GM06990 (cell line): ENCODE measurements around the gene GRPEL2.

Experiments
- DNase-seq: peaks from one replicate; pipeline ENCODE4 v3.0.0-alpha.2; 2011; ENCODE audit not compliant: insufficient read length; ENCODE audit errors: extremely low read depth
- H3K27me3 ChIP-seq: replicated peaks from 2 replicates; pipeline ENCODE4 v1.6.0; 2011; ENCODE audit warnings: low read length; ENCODE audit not compliant: control insufficient read depth, insufficient read depth
- H3K36me3 ChIP-seq: 2 replicates; pipeline ENCODE4 v1.5.1; 2011; ENCODE audit warnings: low read length; ENCODE audit not compliant: control insufficient read depth, insufficient read depth
- H3K4me3 ChIP-seq: replicated peaks from 2 replicates; pipeline ENCODE4 v1.5.1; 2011; ENCODE audit warnings: low read depth, mild to moderate bottlenecking, control low read depth, low read length
- CTCF ChIP-seq: IDR thresholded peaks from 2 replicates; pipeline ENCODE4 v1.5.1; 2011; ENCODE audit warnings: low read length, control low read depth, mild to moderate bottlenecking, inconsistent platforms; ENCODE audit not compliant: insufficient read depth, poor library complexity, severe bottlenecking

GRPEL2 gene

GRCh38 chr5:149314571-149315111 lies 30.7 kb upstream of the GRPEL2 start:
- peaks cover 1% of the 10 kb centered on the region; the same call in 1 of the 2 replicates for H3K27me3 ChIP-seq

GRCh38 chr5:149315753-149316152 lies 29.5 kb upstream of the GRPEL2 start:
- Histone ChIP-seq H3K36me3 (no peaks in the 10 kb centered on the region), H3K4me3 (no peak overlapping the region), H3K27me3 (peaks cover 1% of the 10 kb centered on the region; the same call in 1 of the 2 replicates)
- TF ChIP-seq CTCF = no peak
- DNase-seq = no peak

More at GRCh38 chr5:149314571-149315111, 30.7 kb upstream of the GRPEL2 start:
- no peak for DNase-seq
- Histone ChIP-seq H3K36me3 (no peaks in the 10 kb centered on the region), H3K4me3 (no peak overlapping the region)
- peak; percentile 10 for TF ChIP-seq CTCF

GRCh38 chr5:149317281-149318048 lies 27.8 kb upstream of the GRPEL2 start:
- Histone ChIP-seq H3K4me3 (no peak overlapping the region), H3K27me3 (no peaks in the 10 kb centered on the region; the same call in 1 of the 2 replicates), H3K36me3 (no peaks in the 10 kb centered on the region)
- TF ChIP-seq CTCF = peak; percentile 78
- DNase-seq = no peak

GRCh38 chr5:149319174-149319573 lies 26.1 kb upstream of the GRPEL2 start:
- H3K27me3 ChIP-seq = no peaks in the 10 kb centered on the region; the same call in 1 of the 2 replicates
- H3K36me3 ChIP-seq = no peaks in the 10 kb centered on the region
- no peak for TF ChIP-seq CTCF
- no peak for DNase-seq
- no peak overlapping the region for H3K4me3 ChIP-seq

- no peak for DNase-seq
- Histone ChIP-seq H3K36me3 (no peaks in the 10 kb centered on the region), H3K4me3 (no peak overlapping the region), H3K27me3 (no peaks in the 10 kb centered on the region)
- TF ChIP-seq CTCF = no peak
These were observed 24.4 kb upstream of the GRPEL2 start for GRCh38 chr5:149320791-149321330.
